Endothelial cell of umbilical vein (primary cell): ENCODE data around the gene TBC1D13. TPM values are rescaled to one million over a fixed set of nuclear protein-coding genes. Genes with fewer than 3 reads are reported as not detected.

Experiments used
- BruUV-seq: library from RNA; stranded (reverse); fragments of 400-500 nt; replicated peaks from 2 replicates; lab custom pipeline; 2021; lab: Mats Ljungman, UMichigan
- CTCF ChIA-PET: fragments of 300-600, 350-600 bp; sonication (Branson Sonifier 250); formaldehyde crosslinking; loops from one replicate; lab custom pipeline; 2021; ENCODE audit warnings: antibody characterized with exemption, inconsistent platforms; lab: Charles Lee
- POLR2A ChIA-PET: fragments of 300-600, 350-600 bp; sonication (Branson Sonifier 250); formaldehyde crosslinking; loops from one replicate; lab custom pipeline; 2021; ENCODE audit warnings: antibody characterized with exemption, inconsistent platforms; lab: Charles Lee
- DNase-seq: peaks from one replicate; pipeline ENCODE4 v3.0.0-alpha.2; 2011; ENCODE audit warnings: low read depth, low spot score
- FAIRE-seq: peaks from 2 replicates; lab custom pipeline; 2011; peaks lifted over from hg19 to GRCh38; lab: Jason Lieb, UNC
- H2AFZ ChIP-seq: 2 replicates; pipeline ENCODE4 v1.6.0; 2012; ENCODE audit warnings: low read depth, low read length, control low read depth, inconsistent platforms
- H3K27ac ChIP-seq: 2 replicates; pipeline ENCODE4 v1.5.1; 2011; ENCODE audit warnings: low read depth, mild to moderate bottlenecking, control low read depth, low read length, moderate library complexity; ENCODE audit not compliant: insufficient read depth
- H3K27me3 ChIP-seq, 2 experiments: 2 replicates each; pipeline versions ENCODE4 v1.6.0 to v1.6.1; 2011; ENCODE audit warnings: low read length in 2 of 2, mixed read lengths in 1 of 2; ENCODE audit not compliant: control insufficient read depth in 2 of 2, insufficient read depth in 2 of 2
- H3K36me3 ChIP-seq, 2 experiments: 2 replicates in 1 of 2; 3 replicates in 1 of 2; pipeline ENCODE4 v1.5.1; 2011; ENCODE audit warnings: low read length in 2 of 2, mild to moderate bottlenecking in 1 of 2, moderate library complexity in 1 of 2; ENCODE audit not compliant: control insufficient read depth in 2 of 2, insufficient read depth in 2 of 2; ENCODE audit errors: extremely low read depth in 1 of 2
- H3K4me1 ChIP-seq: 3 replicates; pipeline ENCODE4 v1.5.1; 2011; ENCODE audit warnings: mild to moderate bottlenecking, low read length; ENCODE audit not compliant: control insufficient read depth, insufficient read depth; ENCODE audit errors: extremely low read depth
- H3K4me2 ChIP-seq: 2 replicates; pipeline ENCODE4 v1.6.1; 2011; ENCODE audit warnings: low read length, control low read depth, mixed read lengths; ENCODE audit not compliant: insufficient read depth
- H3K4me3 ChIP-seq, 3 experiments: fragments of 200-600 bp in 1 of 3; sonication (generic), shearing (Covaris generic) in 1 of 3; replicated peaks in 1 of 3; 2 replicates each; pipeline ENCODE4 v1.5.1; 2011 to 2016; ENCODE audit warnings: control low read depth in 3 of 3, low read length in 3 of 3, mild to moderate bottlenecking in 2 of 3, inconsistent platforms in 1 of 3, low read depth in 1 of 3, moderate library complexity in 1 of 3; ENCODE audit not compliant: insufficient read depth in 1 of 3
- H3K79me2 ChIP-seq: 2 replicates; pipeline ENCODE4 v1.6.0; 2012; ENCODE audit warnings: low read length, inconsistent platforms; ENCODE audit not compliant: control insufficient read depth, insufficient read depth
- H3K9ac ChIP-seq: replicated peaks from 2 replicates; pipeline ENCODE3; 2011; ENCODE audit warnings: low read length, control low read depth; ENCODE audit not compliant: insufficient read depth; ENCODE audit errors: extremely low read depth
- H3K9me1 ChIP-seq: replicated peaks from 3 replicates; pipeline ENCODE4 v1.6.0; 2011; ENCODE audit warnings: mild to moderate bottlenecking, low read length; ENCODE audit not compliant: control insufficient read depth, insufficient read depth; ENCODE audit errors: extremely low read depth
- H3K9me3 ChIP-seq: replicated peaks from 2 replicates; pipeline ENCODE4 v1.5.1; 2012; ENCODE audit warnings: low read length, inconsistent platforms; ENCODE audit not compliant: control insufficient read depth, insufficient read depth
- H4K20me1 ChIP-seq: replicated peaks from 2 replicates; pipeline ENCODE3; 2011; ENCODE audit warnings: mild to moderate bottlenecking, low read length; ENCODE audit not compliant: control insufficient read depth, insufficient read depth; ENCODE audit errors: extremely low read depth
- EZH2 ChIP-seq: IDR thresholded peaks from 2 replicates; pipeline ENCODE4 v1.6.1; 2012; ENCODE audit warnings: borderline replicate concordance, low read depth, mild to moderate bottlenecking, moderate library complexity, low read length, inconsistent platforms; ENCODE audit not compliant: severe bottlenecking
- FOS ChIP-seq: IDR thresholded peaks from 2 replicates; pipeline ENCODE4 v1.6.1; 2011; ENCODE audit warnings: mild to moderate bottlenecking, low read length, moderate library complexity, borderline replicate concordance; ENCODE audit not compliant: insufficient read depth
- GATA2 ChIP-seq: IDR thresholded peaks from 2 replicates; pipeline ENCODE4 v1.7.0; 2011; ENCODE audit warnings: low read depth, mild to moderate bottlenecking, moderate library complexity, mixed read lengths, low read length; ENCODE audit not compliant: insufficient read length, insufficient read depth
- JUN ChIP-seq: IDR thresholded peaks from 2 replicates; pipeline ENCODE4 v1.6.1; 2011; ENCODE audit warnings: borderline replicate concordance, low read depth; ENCODE audit not compliant: insufficient read length, insufficient read depth
- MYC ChIP-seq: IDR thresholded peaks from one replicate; pipeline ENCODE4 v1.6.1; 2011; ENCODE audit warnings: mild to moderate bottlenecking, low read depth, low read length
- POLR2A ChIP-seq: IDR thresholded peaks from 2 replicates; pipeline ENCODE4 v1.6.1; 2012; ENCODE audit warnings: low read depth, mild to moderate bottlenecking, control low read depth, low read length
- POLR2AphosphoS5 ChIP-seq: IDR thresholded peaks from 2 replicates; pipeline ENCODE4 v1.6.1; 2012; ENCODE audit warnings: low read depth, mild to moderate bottlenecking, control low read depth, low read length, moderate library complexity; ENCODE audit not compliant: insufficient read depth
- dilution Hi-C: fragments of 300-500 bp; cut with MboI; formaldehyde crosslinking; loops from one replicate; pipeline ENCODE4 v1.15.0; 2019; ENCODE audit warnings: low sequenced_read_pairs; ENCODE audit not compliant: extremely low pct_ligation_motif_present
- intact Hi-C: fragments of 100-400 bp; cut with micrococcal nuclease; formaldehyde crosslinking; loops from one replicate; pipeline ENCODE4 v1.10.0; 2022
- polyA plus RNA-seq, 4 experiments: library from polyadenylated mRNA; depleted of rRNA in 3 of 4; stranded (reverse) in 3 of 4; unstranded in 1 of 4; fragments of >200 nt; gene quantifications; 2 replicates each; pipeline versions ENCODE4 v1.2.1 to v1.2.3, GENCODE V29; 2011 to 2012; ENCODE audit warnings: missing spikeins in 1 of 4
- total RNA-seq: library from RNA; stranded (reverse); gene quantifications from 2 replicates; pipeline ENCODE4 v1.2.3, GENCODE V29; 2021
- TF ChIP-seq, protein P1 (sequence below), 2 donors: IDR thresholded peaks; 1 replicate in 1 of 2; 2 replicates in 1 of 2; pipeline ENCODE4 v1.5.1; 2011; ENCODE audit warnings: low read length in 2 of 2, mild to moderate bottlenecking in 2 of 2, moderate library complexity in 2 of 2, control low read depth in 1 of 2, inconsistent platforms in 1 of 2, low read depth in 1 of 2; ENCODE audit not compliant: insufficient read depth in 1 of 2; ENCODE audit errors: extremely low read depth in 1 of 2
- TF ChIP-seq, protein P2 (sequence below): IDR thresholded peaks from 2 replicates; pipeline ENCODE4 v1.6.1; 2011; ENCODE audit not compliant: insufficient read depth, insufficient read length

Gene TBC1D13
- total and polyA plus RNA-seq, 2 donors (not counting 3 experiments of a cell fraction or from before 2014, with no cell fraction given), result 35.1 to 41.9 TPM

DNA sequence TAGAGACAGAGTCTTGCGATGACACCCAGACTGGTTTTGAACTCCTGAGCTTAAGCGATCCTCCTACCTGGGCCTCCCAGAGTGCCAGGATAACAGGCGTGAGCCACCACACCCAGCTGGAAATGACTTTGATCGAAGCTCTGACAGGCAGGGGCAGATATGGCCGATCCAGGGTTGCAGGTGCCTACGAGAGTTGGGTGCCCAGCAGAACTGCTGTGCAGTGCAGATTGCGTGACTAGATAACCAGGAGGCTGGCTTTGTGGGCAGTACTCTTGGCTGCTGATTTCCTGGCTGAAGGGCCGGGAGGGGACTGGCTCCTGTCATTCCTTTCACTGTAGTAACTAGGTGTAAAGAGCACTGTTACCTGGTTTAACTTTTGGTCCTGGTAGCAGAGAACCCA is 11.8 kb downstream of the TBC1D13 start:
- Histone ChIP-seq H3K9me1 (no peaks in the 10 kb centered on the region), H3K4me2 (no peak overlapping the region), H3K9ac (no peak overlapping the region), H3K27ac (no peak overlapping the region), H3K4me3 (no peak overlapping the region), H3K36me3 (peaks cover 14 to 41% of the 10 kb centered on the region in 2 experiments), H3K27me3 (no peaks in the 10 kb centered on the region), H3K79me2 (no peaks in the 10 kb centered on the region), H3K4me1 (no peaks in the 10 kb centered on the region), H2AFZ (no peak overlapping the region), H4K20me1 (no peaks in the 10 kb centered on the region), H3K9me3 (no peaks in the 10 kb centered on the region)
- no TSS peak for BruUV-seq
- DNase-seq, result no peak
- intact Hi-C loops (no loop called here), dilution Hi-C loops (no loop called here)
- ChIA-PET CTCF (interaction anchor here (1.0 kb wide), 1 partner anchor 19 kb away, joined by 4 read pairs; the partner anchor contains the start of gene ENDOG), POLR2A (no interaction called here)
- no peak for FAIRE-seq
- TF ChIP-seq, protein P1, sequence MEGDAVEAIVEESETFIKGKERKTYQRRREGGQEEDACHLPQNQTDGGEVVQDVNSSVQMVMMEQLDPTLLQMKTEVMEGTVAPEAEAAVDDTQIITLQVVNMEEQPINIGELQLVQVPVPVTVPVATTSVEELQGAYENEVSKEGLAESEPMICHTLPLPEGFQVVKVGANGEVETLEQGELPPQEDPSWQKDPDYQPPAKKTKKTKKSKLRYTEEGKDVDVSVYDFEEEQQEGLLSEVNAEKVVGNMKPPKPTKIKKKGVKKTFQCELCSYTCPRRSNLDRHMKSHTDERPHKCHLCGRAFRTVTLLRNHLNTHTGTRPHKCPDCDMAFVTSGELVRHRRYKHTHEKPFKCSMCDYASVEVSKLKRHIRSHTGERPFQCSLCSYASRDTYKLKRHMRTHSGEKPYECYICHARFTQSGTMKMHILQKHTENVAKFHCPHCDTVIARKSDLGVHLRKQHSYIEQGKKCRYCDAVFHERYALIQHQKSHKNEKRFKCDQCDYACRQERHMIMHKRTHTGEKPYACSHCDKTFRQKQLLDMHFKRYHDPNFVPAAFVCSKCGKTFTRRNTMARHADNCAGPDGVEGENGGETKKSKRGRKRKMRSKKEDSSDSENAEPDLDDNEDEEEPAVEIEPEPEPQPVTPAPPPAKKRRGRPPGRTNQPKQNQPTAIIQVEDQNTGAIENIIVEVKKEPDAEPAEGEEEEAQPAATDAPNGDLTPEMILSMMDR (IDR thresholded peaks at IDR 0.05; ENCODE audit: extremely low read depth in 1 of 2, insufficient read depth in 1 of 2, low read depth in 1 of 2, low read length in 2 of 2), result no peak
- TF ChIP-seq, protein P2, sequence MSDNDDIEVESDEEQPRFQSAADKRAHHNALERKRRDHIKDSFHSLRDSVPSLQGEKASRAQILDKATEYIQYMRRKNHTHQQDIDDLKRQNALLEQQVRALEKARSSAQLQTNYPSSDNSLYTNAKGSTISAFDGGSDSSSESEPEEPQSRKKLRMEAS, result no peak
- TF ChIP-seq EZH2, result no peak
- TF ChIP-seq JUN, result no peak
- no peak for TF ChIP-seq POLR2AphosphoS5
- TF ChIP-seq FOS, result no peak
- TF ChIP-seq POLR2A, result no peak
- TF ChIP-seq MYC, result no peak
- TF ChIP-seq GATA2, result no peak
